GM13977 (cell line): ENCODE results near the gene FTO.

Source experiments
- DNase-seq: peaks from one replicate; pipeline ENCODE4 v3.0.0; 2012; ENCODE audit warnings: low spot score
- CTCF ChIP-seq: IDR thresholded peaks from 2 replicates; pipeline ENCODE4 v1.5.1; 2012; ENCODE audit warnings: mild to moderate bottlenecking, control low read depth; ENCODE audit not compliant: insufficient read depth; ENCODE audit errors: extremely low read depth, missing control alignments
- in situ Hi-C: fragments of 300-500 bp; cut with MboI; formaldehyde crosslinking; loops from one replicate; pipeline ENCODE4 v1.12.0; 2022; ENCODE audit warnings: low sequenced_read_pairs, low pct_unique_long_range_greater_than_20kb, mixed read lengths, inconsistent platforms; ENCODE audit not compliant: unreplicated experiment

FTO gene

DNA sequence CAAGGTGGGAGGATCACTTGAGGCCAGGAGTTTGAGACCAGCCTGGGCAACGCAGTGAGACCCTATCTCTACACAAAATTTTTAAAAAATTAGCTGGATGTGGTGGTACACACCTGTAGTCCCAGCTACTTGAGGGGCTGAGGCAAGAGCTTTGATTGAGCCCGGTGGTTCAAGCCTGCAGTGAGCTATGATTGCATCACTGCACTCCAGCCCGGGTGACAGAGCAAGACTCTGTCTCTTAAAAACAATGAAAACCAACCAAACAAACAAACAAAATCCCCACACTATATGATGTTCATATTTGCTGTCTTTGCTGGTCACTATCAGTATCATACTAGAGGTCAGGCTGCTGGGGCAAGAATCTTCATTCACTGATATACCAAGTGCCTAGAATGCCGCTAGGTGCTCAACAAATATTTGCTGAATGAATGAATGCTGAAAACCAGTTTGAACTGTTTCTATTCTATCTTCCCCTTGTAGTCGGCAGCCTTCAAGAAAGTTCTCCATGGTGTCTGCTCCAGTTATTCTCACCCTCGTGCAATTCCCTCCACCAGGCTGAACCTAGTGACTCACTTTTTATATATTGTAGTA, 455.6 kb downstream of the FTO start:
- TF ChIP-seq CTCF, result no peak
- in situ Hi-C loops, result no loop called here
- no peak for DNase-seq

- in situ Hi-C loops, result no loop called here
- TF ChIP-seq CTCF, result no peak
- no peak for DNase-seq
Observed at GRCh38 chr16:54160252-54160860, 456.4 kb downstream of the FTO start.

DNA sequence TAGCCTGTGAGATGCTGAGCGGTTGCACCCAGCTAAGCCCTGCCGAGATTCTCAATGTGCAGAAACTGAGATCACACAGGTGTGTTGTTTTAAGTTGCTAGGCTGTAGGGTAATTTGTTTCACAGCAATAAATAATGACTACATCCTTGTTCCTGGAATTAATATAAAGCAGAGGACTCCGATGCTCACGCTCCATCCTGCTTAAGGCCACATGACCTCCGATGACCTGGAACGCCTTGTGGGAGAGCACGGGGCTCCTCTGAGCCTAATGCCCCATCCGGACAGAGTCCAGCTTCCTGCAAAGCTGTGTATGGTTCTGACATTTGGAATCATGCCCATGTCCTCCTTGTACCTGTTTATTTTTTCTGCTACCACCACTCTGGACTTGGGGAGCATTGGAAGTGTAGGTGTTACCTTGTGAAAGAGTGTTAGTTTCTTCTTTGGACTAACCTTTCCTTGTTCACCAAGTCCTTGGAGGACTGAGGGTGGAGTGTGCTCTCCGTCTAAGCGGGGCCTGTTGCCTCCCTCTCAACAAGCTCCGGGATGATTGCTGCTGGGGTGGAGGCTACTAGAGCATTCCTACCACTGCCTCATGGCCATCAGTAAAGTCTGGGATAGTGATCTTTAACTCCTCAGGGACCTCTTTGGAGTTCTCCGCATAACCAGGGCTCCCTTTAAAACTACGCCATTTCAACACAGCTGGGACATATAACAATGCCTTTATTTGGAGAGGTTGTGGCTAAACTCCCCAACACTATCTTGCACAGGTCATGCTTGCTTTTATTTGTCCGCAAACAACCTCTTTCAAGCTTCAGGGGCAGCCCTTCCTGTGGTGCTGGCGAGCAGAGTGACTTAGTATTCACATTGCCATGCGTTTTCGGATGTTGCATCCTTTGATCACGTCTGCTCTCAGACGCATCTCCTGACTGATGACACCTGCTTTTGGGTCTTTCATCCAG, 457.3 kb downstream of the FTO start:
- in situ Hi-C loops, result no loop called here

GRCh38 chr16:54163197-54163843, 459.4 kb downstream of the FTO start:
- TF ChIP-seq CTCF, result no peak
- in situ Hi-C loops, result no loop called here
- DNase-seq, result no peak

More for the DNA sequence above, 457.3 kb downstream of the FTO start:
- no peak for DNase-seq
- no peak for TF ChIP-seq CTCF

DNA sequence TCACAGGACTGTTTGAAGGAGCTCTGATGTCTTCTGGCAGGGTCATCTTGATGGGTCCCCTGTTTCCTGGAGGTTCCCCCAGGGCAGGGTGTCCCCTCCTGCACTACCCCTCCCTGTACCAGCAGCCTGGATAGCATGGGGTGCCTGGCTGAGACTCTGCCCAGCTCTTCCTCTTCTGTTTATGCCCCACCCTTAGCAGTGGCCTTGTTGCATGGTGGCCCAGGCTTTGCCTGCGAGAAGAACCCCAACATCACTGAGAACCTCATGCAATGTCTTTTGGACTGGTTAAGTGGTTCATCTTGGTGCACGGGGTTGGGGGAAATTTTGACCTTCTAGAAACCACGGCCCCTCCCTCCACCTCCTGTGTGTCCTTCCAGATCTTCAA, 460.8 kb downstream of the FTO start:
- DNase-seq, result no peak
- in situ Hi-C loops, result no loop called here
- TF ChIP-seq CTCF, result no peak

DNA sequence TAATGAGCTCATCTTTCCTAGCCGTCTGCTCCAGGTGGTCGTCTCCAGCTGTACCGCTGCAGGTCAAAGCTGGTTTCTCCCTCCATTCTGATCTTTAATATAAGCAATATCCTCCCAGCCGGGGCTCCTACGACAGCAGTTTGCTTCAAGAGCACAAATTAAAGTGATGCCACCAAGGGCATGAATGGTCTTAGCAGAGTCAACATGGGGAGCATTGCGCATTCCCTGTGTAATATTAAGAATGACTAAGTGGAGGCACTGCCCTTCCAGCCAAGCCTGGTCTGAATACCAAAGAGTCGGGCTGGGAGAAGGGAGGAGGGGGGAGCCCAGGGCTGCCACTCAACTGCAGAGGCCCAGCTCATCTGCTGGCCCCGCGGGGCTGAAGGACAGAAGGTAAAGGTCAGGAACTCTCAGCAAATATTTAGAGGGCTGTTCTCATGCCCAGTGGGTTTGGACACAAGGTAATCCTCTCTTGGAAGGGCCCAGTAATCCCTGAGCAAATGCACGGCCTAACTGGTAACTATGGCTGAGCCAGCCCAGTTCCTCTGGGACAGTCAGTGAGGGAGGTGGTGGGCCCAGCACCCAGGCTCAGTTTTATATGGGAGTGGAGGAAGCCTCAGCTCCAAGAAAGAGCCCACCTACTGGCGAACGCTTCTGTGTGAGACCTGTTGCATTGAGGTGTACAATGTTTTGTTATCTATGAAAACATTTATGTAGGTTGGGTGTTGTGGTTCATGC, 461.4 kb downstream of the FTO start:
- DNase-seq, result no peak
- no peak for TF ChIP-seq CTCF
- in situ Hi-C loops, result no loop called here
